ENCODE results near the gene FGGY.

GRCh38 chr1:59738152-59738551, 441.3 kb downstream of the FGGY start:
- TF ChIP-seq POLR2A (IDR thresholded peaks at IDR 0.05) (no peak), CTCF (IDR thresholded peaks at IDR 0.05) (no peak)

Data from uterus (tissue), 2 donors.